GM12875 (cell line): Measurements from ENCODE around the gene MAPK8IP1.
"Not testable (repeated sequence)": the region's sequence is repeated elsewhere in the genome, so short reads cannot be mapped to it uniquely, and the experiment has no call there.

ENCODE experiments used
- H3K4me3 ChIP-seq: one replicate; pipeline ENCODE4 v1.5.1; 2011; ENCODE audit warnings: low read depth, low read length, control low read depth
- CTCF ChIP-seq: IDR thresholded peaks from 2 replicates; pipeline ENCODE4 v1.5.1; 2011; ENCODE audit warnings: low read depth, mild to moderate bottlenecking, control low read depth, inconsistent platforms, low read length, moderate library complexity, borderline replicate concordance; ENCODE audit not compliant: insufficient read depth

The MAPK8IP1 gene

GRCh38 chr11:45885274-45885920 is at the start of gene MAPK8IP1:
Gene MAPK8IP1, plus strand, starts transcription at chr11:45885651. Its CDS starts 170 bp downstream, at chr11:45885821.
- peak within 1 kb of the TSS; percentile 27 for H3K4me3 ChIP-seq
- TF ChIP-seq CTCF: no peak

- no peak for TF ChIP-seq CTCF
- H3K4me3 ChIP-seq: no peak overlapping the region
Measured at GRCh38 chr11:45839204-45839603, 46.2 kb upstream of the MAPK8IP1 start.

- H3K4me3 ChIP-seq: not testable (repeated sequence)
Measured at GRCh38 chr11:45840251-45840650, 45.2 kb upstream of the MAPK8IP1 start.

- TF ChIP-seq CTCF: peak; percentile 89
- peak overlapping the region; percentile 10 for H3K4me3 ChIP-seq
Measured at GRCh38 chr11:45843158-45843924, 42.1 kb upstream of the MAPK8IP1 start.

GRCh38 chr11:45844822-45845578 is 40.5 kb upstream of the MAPK8IP1 start:
- TF ChIP-seq CTCF: no peak

GRCh38 chr11:45846174-45846675 is 39.2 kb upstream of the MAPK8IP1 start:
- no peak for TF ChIP-seq CTCF

More at GRCh38 chr11:45844822-45845578, 40.5 kb upstream of the MAPK8IP1 start:
- no peak overlapping the region for H3K4me3 ChIP-seq

More at GRCh38 chr11:45846174-45846675, 39.2 kb upstream of the MAPK8IP1 start:
- H3K4me3 ChIP-seq: no peak overlapping the region
